PFSK-1 (cell line): ENCODE data around the gene RIPK4.

Experiments
- FOXP2 ChIP-seq: optimal IDR thresholded peaks from 2 replicates; pipeline ENCODE3; 2011; ENCODE audit warnings: borderline replicate concordance, control low read depth, inconsistent platforms; ENCODE audit not compliant: insufficient read depth; ENCODE audit errors: extremely low read length, extremely low read depth
- POLR2AphosphoS5 ChIP-seq: IDR thresholded peaks from 2 replicates; pipeline ENCODE4 v1.6.1; 2012; ENCODE audit warnings: low read depth, mild to moderate bottlenecking, control low read depth, low read length, moderate library complexity
- SIN3A ChIP-seq: IDR thresholded peaks from 2 replicates; pipeline ENCODE4 v1.6.1; 2012; ENCODE audit warnings: mild to moderate bottlenecking, low read length, moderate library complexity, borderline replicate concordance; ENCODE audit not compliant: insufficient read depth
- TAF1 ChIP-seq: IDR thresholded peaks from 2 replicates; pipeline ENCODE4 v1.6.1; 2012; ENCODE audit warnings: low read length, control low read depth, borderline replicate concordance; ENCODE audit not compliant: insufficient read depth
- TF ChIP-seq, protein P1 (sequence below), 2 experiments: IDR thresholded peaks; 2 replicates each; pipeline versions ENCODE4 v1.6.1 to v1.8.0; 2011 to 2012; ENCODE audit warnings: low read depth in 2 of 2, low read length in 2 of 2, control low read depth in 1 of 2, inconsistent platforms in 1 of 2, mild to moderate bottlenecking in 1 of 2, moderate library complexity in 1 of 2; ENCODE audit not compliant: insufficient read depth in 1 of 2

Gene RIPK4

DNA sequence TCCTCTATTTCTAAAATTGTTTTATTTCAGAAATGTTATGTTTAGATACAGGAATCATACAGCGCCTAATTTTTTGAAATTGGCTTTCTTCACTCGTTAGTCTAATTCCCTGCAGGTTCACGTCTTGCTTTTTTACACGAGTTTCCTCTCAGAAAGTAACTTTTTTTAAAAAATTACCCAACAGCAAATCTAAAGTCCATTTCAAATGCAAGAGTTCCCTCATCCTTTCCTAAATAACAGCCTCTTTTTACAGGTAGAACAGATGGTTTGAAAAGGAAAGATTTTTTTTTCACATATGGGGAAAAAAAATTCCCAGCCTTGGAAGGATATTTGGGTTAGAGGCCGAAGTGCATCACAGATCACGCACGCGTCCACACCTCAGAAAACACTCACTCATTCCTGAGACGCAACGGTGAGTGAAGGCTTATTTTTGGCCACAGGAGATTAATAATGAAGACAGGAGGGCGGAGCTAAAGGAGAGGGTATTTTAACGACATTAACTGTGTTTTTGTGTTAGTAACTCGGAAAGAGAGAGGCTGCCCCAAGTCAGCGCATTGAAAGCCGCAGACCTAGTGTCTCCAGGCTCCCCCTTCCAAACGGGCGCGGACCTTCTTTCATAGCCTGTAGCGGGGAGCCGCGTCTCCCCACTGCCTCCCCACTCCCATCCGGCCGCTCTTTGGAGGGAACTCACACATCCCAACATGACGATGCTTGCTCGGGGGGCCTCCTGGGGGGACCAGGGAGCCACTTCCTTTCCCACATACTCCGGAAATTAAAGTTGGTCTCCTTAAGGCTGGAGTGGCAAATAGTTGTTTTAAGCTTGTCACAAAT is 969 bp upstream of the RIPK4 start:
- TF ChIP-seq FOXP2 (no peak), POLR2AphosphoS5 (no peak), TAF1 (no peak)

DNA sequence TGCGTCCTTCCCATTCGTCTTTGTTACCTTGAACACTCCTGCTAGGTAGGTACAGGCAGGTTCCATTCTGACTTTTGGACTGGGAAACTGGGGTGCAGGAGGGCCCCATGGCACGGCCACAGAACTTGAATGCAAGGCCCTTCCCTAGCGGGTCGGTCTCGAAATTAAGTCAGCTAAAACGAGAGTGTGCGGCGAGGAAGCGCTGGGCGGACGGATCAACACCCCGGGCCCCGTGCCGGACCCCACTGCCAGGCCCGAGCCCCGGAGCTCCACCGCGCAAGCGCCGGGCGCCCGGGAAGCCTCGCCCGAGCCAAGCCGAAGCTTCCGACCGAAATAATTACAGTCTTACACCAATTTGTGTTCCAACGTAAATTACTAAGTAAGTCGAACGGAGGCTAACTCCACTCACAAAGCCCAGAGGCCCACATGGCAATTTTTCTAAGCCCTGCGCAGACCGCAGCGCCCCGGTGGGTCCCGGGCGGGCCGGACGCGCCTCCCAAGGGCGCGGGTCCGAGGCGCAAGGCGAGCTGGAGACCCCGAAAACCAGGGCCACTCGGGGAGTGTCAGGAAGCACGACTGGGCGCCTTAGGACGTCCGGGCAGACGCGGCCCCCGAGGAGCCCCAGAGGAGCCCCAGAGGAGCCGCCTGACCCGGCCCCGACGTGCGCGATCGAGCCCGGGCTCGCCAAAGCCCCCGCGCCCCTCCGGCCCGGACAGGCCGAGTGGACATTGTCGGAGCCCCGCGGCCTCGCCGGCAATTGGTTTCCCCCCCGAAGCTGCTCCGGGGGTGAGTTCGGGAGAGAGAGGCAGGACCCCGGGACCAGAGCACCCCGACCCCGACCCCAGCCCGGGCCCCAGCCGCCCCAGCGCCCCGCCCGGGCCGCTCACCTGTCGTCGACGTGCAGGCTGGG is 624 bp downstream of the RIPK4 start:
- TF ChIP-seq FOXP2 (no peak), TAF1 (no peak), SIN3A (no peak), POLR2AphosphoS5 (no peak)
- TF ChIP-seq, protein P1, sequence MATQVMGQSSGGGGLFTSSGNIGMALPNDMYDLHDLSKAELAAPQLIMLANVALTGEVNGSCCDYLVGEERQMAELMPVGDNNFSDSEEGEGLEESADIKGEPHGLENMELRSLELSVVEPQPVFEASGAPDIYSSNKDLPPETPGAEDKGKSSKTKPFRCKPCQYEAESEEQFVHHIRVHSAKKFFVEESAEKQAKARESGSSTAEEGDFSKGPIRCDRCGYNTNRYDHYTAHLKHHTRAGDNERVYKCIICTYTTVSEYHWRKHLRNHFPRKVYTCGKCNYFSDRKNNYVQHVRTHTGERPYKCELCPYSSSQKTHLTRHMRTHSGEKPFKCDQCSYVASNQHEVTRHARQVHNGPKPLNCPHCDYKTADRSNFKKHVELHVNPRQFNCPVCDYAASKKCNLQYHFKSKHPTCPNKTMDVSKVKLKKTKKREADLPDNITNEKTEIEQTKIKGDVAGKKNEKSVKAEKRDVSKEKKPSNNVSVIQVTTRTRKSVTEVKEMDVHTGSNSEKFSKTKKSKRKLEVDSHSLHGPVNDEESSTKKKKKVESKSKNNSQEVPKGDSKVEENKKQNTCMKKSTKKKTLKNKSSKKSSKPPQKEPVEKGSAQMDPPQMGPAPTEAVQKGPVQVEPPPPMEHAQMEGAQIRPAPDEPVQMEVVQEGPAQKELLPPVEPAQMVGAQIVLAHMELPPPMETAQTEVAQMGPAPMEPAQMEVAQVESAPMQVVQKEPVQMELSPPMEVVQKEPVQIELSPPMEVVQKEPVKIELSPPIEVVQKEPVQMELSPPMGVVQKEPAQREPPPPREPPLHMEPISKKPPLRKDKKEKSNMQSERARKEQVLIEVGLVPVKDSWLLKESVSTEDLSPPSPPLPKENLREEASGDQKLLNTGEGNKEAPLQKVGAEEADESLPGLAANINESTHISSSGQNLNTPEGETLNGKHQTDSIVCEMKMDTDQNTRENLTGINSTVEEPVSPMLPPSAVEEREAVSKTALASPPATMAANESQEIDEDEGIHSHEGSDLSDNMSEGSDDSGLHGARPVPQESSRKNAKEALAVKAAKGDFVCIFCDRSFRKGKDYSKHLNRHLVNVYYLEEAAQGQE (IDR thresholded peaks at IDR 0.05; ENCODE audit: insufficient read depth in 1 of 2, low read depth in 2 of 2, low read length in 2 of 2): no peak

GRCh38 chr21:41765420-41765821 is 1.4 kb downstream of the RIPK4 start:
- TF ChIP-seq TAF1: no peak
- TF ChIP-seq SIN3A: no peak
- TF ChIP-seq POLR2AphosphoS5: no peak
- TF ChIP-seq FOXP2: no peak
- TF ChIP-seq, protein P1 (IDR thresholded peaks at IDR 0.05; ENCODE audit: insufficient read depth in 1 of 2, low read depth in 2 of 2, low read length in 2 of 2): no peak

DNA sequence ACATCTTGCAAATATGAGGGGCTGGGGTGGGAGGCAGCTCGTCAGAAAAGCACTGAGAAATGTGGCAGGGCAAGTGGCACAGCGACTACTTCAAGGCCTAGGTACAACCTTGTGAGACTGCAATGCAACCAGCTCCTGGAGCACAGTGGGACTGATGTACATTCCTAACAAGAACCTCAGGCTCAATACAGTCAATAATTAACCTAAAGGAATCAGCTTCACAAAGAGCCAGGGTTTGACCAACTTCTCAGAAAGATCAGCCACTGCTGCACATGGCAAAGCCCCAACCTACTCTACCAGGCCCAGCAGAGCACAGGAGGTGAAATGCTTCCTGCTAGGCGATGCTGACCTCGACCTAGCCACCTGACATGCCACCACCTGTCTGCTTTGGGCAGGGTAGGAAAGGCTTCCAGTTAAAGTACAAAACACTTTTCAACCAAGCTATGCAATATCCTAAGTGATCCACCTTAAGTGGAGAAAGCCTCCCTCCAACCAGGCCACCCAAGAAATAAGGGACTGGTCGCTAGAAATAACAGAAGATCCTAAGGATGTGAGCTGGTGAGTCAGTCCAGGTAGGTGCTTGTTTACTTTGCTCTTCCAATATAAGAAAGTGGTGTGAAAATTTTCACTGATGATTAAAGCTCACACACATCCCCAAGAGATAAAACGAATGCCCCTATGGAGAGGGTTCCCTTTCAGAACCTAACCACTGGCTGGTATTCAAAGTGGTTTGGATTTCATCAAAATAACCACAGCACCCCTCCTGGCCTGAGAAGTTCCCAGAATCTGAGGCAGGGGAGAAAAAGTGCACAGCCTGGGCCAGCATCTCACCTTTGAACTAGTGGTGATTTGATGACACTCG is 2.1 kb downstream of the RIPK4 start:
- TF ChIP-seq POLR2AphosphoS5: no peak
- TF ChIP-seq FOXP2: no peak
- no peak for TF ChIP-seq SIN3A
- no peak for TF ChIP-seq TAF1
- TF ChIP-seq, protein P1 (IDR thresholded peaks at IDR 0.05; ENCODE audit: insufficient read depth in 1 of 2, low read depth in 2 of 2, low read length in 2 of 2): no peak

- no peak for TF ChIP-seq TAF1
Measured at GRCh38 chr21:41763996-41764395, 2.9 kb downstream of the RIPK4 start.

DNA sequence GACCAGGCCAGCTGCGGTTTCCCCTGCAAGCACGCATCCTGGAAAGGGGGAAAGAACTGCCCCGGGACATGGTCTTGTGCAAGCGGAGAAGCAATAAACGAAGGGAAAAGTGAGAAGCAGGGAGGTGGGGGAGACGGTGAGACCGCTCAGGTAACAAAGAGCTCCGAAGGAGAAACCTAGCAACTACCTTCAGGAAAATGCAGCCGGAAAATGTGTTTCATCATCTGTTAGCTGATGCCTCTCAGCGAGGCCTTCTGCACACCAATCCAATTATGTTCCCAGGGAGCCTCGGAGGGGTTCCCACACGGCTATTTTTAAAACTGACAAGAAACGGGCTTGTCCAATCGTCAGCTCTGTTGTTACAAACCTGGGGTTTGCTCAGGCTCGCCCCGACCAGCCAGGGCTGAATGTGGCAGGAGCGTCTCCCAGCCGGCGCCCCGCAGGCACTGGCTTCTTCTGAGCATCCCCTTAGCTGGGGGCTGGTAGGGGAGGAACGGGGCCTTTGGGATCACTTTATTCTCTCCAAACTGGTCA is 3.4 kb downstream of the RIPK4 start:
- TF ChIP-seq FOXP2: no peak
- TF ChIP-seq, protein P1 (IDR thresholded peaks at IDR 0.05; ENCODE audit: insufficient read depth in 1 of 2, low read depth in 2 of 2, low read length in 2 of 2): no peak
- TF ChIP-seq TAF1: no peak
- no peak for TF ChIP-seq SIN3A
- no peak for TF ChIP-seq POLR2AphosphoS5
